Stimulated activated naive CD8-positive, alpha-beta T cell treated with anti-CD3 and anti-CD28 coated beads, Interleukin-15, Interleukin-2, amounts not matched to agents 100 U/mL and 50 U/mL, for 24 hours (primary cell): Measurements from ENCODE around the gene WDPCP.
"Not testable (repeated sequence)": the region's sequence is repeated elsewhere in the genome, so short reads cannot be mapped to it uniquely, and the experiment has no call there.

Source experiments
- ATAC-seq: fragments of 150-1000 bp; cut with Tn5 transposase; one replicate; pipeline ENCODE4 v1.10.0; 2021
- DNase-seq: peaks from one replicate; pipeline ENCODE4 v3.0.0; 2021

Gene WDPCP

GRCh38 chr2:63539416-63540162 is 48.7 kb downstream of the WDPCP start:
- ATAC-seq (no peak), DNase-seq (no peak)

- ATAC-seq (no peak), DNase-seq (no peak)
Observed at GRCh38 chr2:63538390-63538789, 49.9 kb downstream of the WDPCP start.

- ATAC-seq (no peak), DNase-seq (no peak)
Observed at GRCh38 chr2:63537306-63537705, 51.0 kb downstream of the WDPCP start.

- ATAC-seq (no peak), DNase-seq (no peak)
Observed at GRCh38 chr2:63530704-63531279, 57.5 kb downstream of the WDPCP start.

- DNase-seq, result no peak
- ATAC-seq, result no peak
Observed at GRCh38 chr2:63525905-63526304, 62.4 kb downstream of the WDPCP start.

GRCh38 chr2:63522950-63523349 is 65.3 kb downstream of the WDPCP start:
- ATAC-seq (no peak), DNase-seq (no peak)

GRCh38 chr2:63520793-63521192 is 67.5 kb downstream of the WDPCP start:
- ATAC-seq (no peak), DNase-seq (no peak)

GRCh38 chr2:63514781-63515180 is 73.5 kb downstream of the WDPCP start:
- ATAC-seq (no peak), DNase-seq (no peak)

- no peak for DNase-seq
- no peak for ATAC-seq
Observed at GRCh38 chr2:63514237-63514716, 74.0 kb downstream of the WDPCP start.

- DNase-seq (no peak), ATAC-seq (no peak)
Observed at GRCh38 chr2:63506320-63506719, 82.0 kb downstream of the WDPCP start.

- DNase-seq (no peak), ATAC-seq (no peak)
Observed at GRCh38 chr2:63503818-63504217, 84.5 kb downstream of the WDPCP start.

GRCh38 chr2:63500398-63500797 is 87.9 kb downstream of the WDPCP start:
- DNase-seq, result no peak
- ATAC-seq, result no peak

GRCh38 chr2:63497576-63497975 is 90.7 kb downstream of the WDPCP start:
- no peak for ATAC-seq
- no peak for DNase-seq

- ATAC-seq, result no peak
- DNase-seq, result no peak
Observed at GRCh38 chr2:63494968-63495367, 93.3 kb downstream of the WDPCP start.

GRCh38 chr2:63494100-63494499 is 94.2 kb downstream of the WDPCP start:
- no peak for DNase-seq
- no peak for ATAC-seq

- ATAC-seq, result no peak
- DNase-seq, result peak; percentile 7
Observed at GRCh38 chr2:63488118-63488713, 100.1 kb downstream of the WDPCP start.

GRCh38 chr2:63486861-63487290 is 101.4 kb downstream of the WDPCP start:
- ATAC-seq (no peak), DNase-seq (no peak)

GRCh38 chr2:63484901-63485300 is 103.4 kb downstream of the WDPCP start:
- no peak for DNase-seq
- ATAC-seq, result no peak

- ATAC-seq (no peak), DNase-seq (no peak)
Observed at GRCh38 chr2:63484481-63484880, 103.8 kb downstream of the WDPCP start.

GRCh38 chr2:63477686-63478085 is 110.6 kb downstream of the WDPCP start:
- ATAC-seq (no peak), DNase-seq (no peak)

GRCh38 chr2:63469313-63469712 is 119.0 kb downstream of the WDPCP start:
- DNase-seq, ATAC-seq: not testable (repeated sequence)

- DNase-seq, result no peak
- no peak for ATAC-seq
Observed at GRCh38 chr2:63465633-63466032, 122.6 kb downstream of the WDPCP start.

- ATAC-seq (no peak), DNase-seq (no peak)
Observed at GRCh38 chr2:63463142-63463541, 125.1 kb downstream of the WDPCP start.

GRCh38 chr2:63446658-63447057 is 141.6 kb downstream of the WDPCP start:
- ATAC-seq, result no peak
- DNase-seq, result no peak
